Testis (tissue), 2 donors: ENCODE data around the gene GPD2.

Experiments
- POLR2A ChIP-seq: fragments of 450-650 bp; IDR thresholded peaks from one replicate; pipeline ENCODE4 v1.6.1; 2017; ENCODE audit warnings: antibody characterized with exemption, mild to moderate bottlenecking, moderate library complexity
- TF ChIP-seq, protein P1 (sequence below), 3 experiments: fragments of 450-650 bp in 2 of 3; fragments of 200-600 bp in 1 of 3; sonication (generic) in 1 of 3; IDR thresholded peaks; one replicate each; pipeline ENCODE4 v1.5.1; 2016 to 2019; ENCODE audit warnings: antibody characterized with exemption in 3 of 3, mild to moderate bottlenecking in 2 of 3, moderate library complexity in 1 of 3

DNA sequence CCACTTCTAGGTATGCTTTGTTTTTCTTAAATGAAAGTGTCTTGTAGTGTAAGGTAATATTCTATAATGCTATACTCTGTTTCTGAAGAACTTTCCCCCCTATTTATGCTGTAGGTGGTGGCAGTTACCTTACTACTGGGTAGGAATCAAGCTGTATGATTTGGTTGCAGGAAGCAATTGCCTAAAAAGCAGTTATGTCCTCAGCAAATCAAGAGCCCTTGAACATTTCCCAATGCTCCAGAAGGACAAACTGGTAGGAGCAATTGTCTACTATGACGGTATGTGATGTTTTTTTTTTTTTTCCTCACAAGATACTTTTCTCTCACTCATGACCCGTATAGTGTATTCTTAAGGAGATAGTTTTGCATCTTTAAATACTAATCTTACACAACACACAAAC lies 77.0 kb downstream of the GPD2 start:
- TF ChIP-seq, protein P1, sequence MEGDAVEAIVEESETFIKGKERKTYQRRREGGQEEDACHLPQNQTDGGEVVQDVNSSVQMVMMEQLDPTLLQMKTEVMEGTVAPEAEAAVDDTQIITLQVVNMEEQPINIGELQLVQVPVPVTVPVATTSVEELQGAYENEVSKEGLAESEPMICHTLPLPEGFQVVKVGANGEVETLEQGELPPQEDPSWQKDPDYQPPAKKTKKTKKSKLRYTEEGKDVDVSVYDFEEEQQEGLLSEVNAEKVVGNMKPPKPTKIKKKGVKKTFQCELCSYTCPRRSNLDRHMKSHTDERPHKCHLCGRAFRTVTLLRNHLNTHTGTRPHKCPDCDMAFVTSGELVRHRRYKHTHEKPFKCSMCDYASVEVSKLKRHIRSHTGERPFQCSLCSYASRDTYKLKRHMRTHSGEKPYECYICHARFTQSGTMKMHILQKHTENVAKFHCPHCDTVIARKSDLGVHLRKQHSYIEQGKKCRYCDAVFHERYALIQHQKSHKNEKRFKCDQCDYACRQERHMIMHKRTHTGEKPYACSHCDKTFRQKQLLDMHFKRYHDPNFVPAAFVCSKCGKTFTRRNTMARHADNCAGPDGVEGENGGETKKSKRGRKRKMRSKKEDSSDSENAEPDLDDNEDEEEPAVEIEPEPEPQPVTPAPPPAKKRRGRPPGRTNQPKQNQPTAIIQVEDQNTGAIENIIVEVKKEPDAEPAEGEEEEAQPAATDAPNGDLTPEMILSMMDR (IDR thresholded peaks at IDR 0.05), result no peak
- no peak for TF ChIP-seq POLR2A
